SK-N-MC (cell line): ENCODE measurements around the gene MIDN.

Experiments
- EZH2 ChIP-seq: fragments of 200-600 bp; sonication (generic); IDR thresholded peaks from one replicate; pipeline ENCODE4 v1.6.1; 2017; ENCODE audit warnings: antibody characterized with exemption
- FOXP2 ChIP-seq: optimal IDR thresholded peaks from 2 replicates; pipeline ENCODE3; 2011; ENCODE audit warnings: mild to moderate bottlenecking, moderate library complexity; ENCODE audit not compliant: insufficient read depth; ENCODE audit errors: extremely low read length, control extremely low read depth
- POLR2AphosphoS5 ChIP-seq: IDR thresholded peaks from 2 replicates; pipeline ENCODE4 v1.6.1; 2012; ENCODE audit warnings: mild to moderate bottlenecking, low read depth, low read length, borderline replicate concordance

- TF ChIP-seq POLR2AphosphoS5 (no peak; the same call in 1 of the 2 replicates), EZH2 (no peak), FOXP2 (no peak)
These were observed 17.9 kb downstream of the MIDN start for GRCh38 chr19:1266129-1266915.
